ENCODE data around the gene PDE3A.

GRCh38 chr12:20616093-20616492, 247.8 kb downstream of the PDE3A start:
- no peak for TF ChIP-seq CTCF (conservative IDR thresholded peaks at IDR 0.05; ENCODE audit: low read length)
- TF ChIP-seq EZH2phosphoT487 (IDR thresholded peaks at IDR 0.05; ENCODE audit: borderline replicate concordance, low read depth, low read length) = no peak
